SK-N-SH (cell line): ENCODE results near the gene FAM20A.

Experiments used
- CHD2 ChIP-seq: fragments of 150-350 bp; IDR thresholded peaks from 2 replicates; pipeline ENCODE4 v1.6.1; 2018; ENCODE audit warnings: low read length; ENCODE audit not compliant: partially characterized antibody
- EP300 ChIP-seq, 2 experiments: IDR thresholded peaks; 2 replicates each; pipeline versions ENCODE4 v1.4.0 to v1.6.1; 2012; ENCODE audit warnings: borderline replicate concordance in 1 of 2, low read depth in 1 of 2, low read length in 1 of 2
- EZH2phosphoT487 ChIP-seq: fragments of 200-600 bp; sonication (generic); IDR thresholded peaks from 2 replicates; pipeline ENCODE4 v1.6.1; 2017; ENCODE audit warnings: low read depth, mixed run types, mild to moderate bottlenecking, antibody characterized with exemption, moderate library complexity, borderline replicate concordance
- FOSL2 ChIP-seq: IDR thresholded peaks from 2 replicates; pipeline ENCODE4 v1.4.0; 2012; ENCODE audit warnings: low read depth, mild to moderate bottlenecking, moderate library complexity, borderline replicate concordance
- JUND ChIP-seq: IDR thresholded peaks from 2 replicates; pipeline ENCODE4 v1.4.0; 2012
- MXI1 ChIP-seq: IDR thresholded peaks from 2 replicates; pipeline ENCODE4 v1.6.1; 2012; ENCODE audit warnings: mild to moderate bottlenecking, low read depth, low read length, improper control_type of control experiment
- POLR2AphosphoS5 ChIP-seq: IDR thresholded peaks from 2 replicates; pipeline ENCODE4 v1.6.1; 2012; ENCODE audit warnings: low read depth, low read length
- RAD21 ChIP-seq: IDR thresholded peaks from 2 replicates; pipeline ENCODE4 v1.6.1; 2012; ENCODE audit warnings: mild to moderate bottlenecking, low read length
- RCOR1 ChIP-seq: fragments of 150-350 bp; IDR thresholded peaks from 2 replicates; pipeline ENCODE4 v1.6.1; 2017; ENCODE audit warnings: antibody characterized with exemption, low read length
- RXRA ChIP-seq: IDR thresholded peaks from 2 replicates; pipeline ENCODE4 v1.4.0; 2012; ENCODE audit warnings: low read depth, mild to moderate bottlenecking, borderline replicate concordance
- SIN3A ChIP-seq: IDR thresholded peaks from 2 replicates; pipeline ENCODE4 v1.6.1; 2012; ENCODE audit warnings: low read depth, mild to moderate bottlenecking, low read length, moderate library complexity, borderline replicate concordance
- TF ChIP-seq, protein P1 (sequence below): fragments of 200-600 bp; sonication (generic); IDR thresholded peaks from 2 replicates; pipeline ENCODE4 v1.6.1; 2017; ENCODE audit warnings: antibody characterized with exemption, mild to moderate bottlenecking, moderate library complexity
- TF ChIP-seq, protein P2 (sequence below): IDR thresholded peaks from 2 replicates; pipeline ENCODE4 v1.4.0; 2012; ENCODE audit warnings: low read depth, borderline replicate concordance
- TF ChIP-seq, protein P3 (sequence below): fragments of 150-350 bp; IDR thresholded peaks from 2 replicates; pipeline ENCODE4 v1.6.1; 2017; ENCODE audit warnings: antibody characterized with exemption, low read length, low read depth, borderline replicate concordance

DNA sequence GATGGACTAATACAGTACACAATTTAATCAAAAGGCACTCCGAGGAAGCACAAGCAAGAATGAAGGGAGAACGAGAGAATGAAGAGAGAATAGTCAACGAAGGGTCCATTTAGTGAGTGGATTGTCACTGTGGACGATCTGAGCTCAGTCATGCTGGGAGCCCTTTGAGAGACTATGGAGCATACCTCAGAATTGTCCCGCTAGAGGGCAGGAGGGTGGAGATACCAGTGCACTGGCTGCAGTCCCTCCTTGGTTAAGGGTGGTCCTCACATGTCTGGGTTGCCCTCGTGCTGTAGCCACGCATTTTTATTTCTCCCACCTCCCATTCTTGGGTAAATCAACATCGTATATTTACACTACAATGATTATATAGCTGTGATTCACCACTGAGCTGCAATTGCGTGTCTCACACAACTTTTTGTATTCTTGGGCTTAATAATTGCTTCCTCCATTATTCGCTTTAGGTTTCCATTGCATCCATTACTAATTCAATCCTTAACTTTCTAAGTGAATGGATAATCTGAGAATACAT lies 33.2 kb upstream of the FAM20A start:
- no peak for TF ChIP-seq POLR2AphosphoS5
- no peak for TF ChIP-seq CHD2
- TF ChIP-seq, protein P1, sequence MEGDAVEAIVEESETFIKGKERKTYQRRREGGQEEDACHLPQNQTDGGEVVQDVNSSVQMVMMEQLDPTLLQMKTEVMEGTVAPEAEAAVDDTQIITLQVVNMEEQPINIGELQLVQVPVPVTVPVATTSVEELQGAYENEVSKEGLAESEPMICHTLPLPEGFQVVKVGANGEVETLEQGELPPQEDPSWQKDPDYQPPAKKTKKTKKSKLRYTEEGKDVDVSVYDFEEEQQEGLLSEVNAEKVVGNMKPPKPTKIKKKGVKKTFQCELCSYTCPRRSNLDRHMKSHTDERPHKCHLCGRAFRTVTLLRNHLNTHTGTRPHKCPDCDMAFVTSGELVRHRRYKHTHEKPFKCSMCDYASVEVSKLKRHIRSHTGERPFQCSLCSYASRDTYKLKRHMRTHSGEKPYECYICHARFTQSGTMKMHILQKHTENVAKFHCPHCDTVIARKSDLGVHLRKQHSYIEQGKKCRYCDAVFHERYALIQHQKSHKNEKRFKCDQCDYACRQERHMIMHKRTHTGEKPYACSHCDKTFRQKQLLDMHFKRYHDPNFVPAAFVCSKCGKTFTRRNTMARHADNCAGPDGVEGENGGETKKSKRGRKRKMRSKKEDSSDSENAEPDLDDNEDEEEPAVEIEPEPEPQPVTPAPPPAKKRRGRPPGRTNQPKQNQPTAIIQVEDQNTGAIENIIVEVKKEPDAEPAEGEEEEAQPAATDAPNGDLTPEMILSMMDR, result no peak
- TF ChIP-seq JUND, result no peak
- no peak for TF ChIP-seq RAD21
- TF ChIP-seq, protein P2, sequence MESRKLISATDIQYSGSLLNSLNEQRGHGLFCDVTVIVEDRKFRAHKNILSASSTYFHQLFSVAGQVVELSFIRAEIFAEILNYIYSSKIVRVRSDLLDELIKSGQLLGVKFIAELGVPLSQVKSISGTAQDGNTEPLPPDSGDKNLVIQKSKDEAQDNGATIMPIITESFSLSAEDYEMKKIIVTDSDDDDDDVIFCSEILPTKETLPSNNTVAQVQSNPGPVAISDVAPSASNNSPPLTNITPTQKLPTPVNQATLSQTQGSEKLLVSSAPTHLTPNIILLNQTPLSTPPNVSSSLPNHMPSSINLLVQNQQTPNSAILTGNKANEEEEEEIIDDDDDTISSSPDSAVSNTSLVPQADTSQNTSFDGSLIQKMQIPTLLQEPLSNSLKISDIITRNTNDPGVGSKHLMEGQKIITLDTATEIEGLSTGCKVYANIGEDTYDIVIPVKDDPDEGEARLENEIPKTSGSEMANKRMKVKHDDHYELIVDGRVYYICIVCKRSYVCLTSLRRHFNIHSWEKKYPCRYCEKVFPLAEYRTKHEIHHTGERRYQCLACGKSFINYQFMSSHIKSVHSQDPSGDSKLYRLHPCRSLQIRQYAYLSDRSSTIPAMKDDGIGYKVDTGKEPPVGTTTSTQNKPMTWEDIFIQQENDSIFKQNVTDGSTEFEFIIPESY, result no peak
- no peak for TF ChIP-seq EP300 (IDR thresholded peaks at IDR 0.05; ENCODE audit: borderline replicate concordance in 1 of 2, low read depth in 1 of 2, low read length in 1 of 2)
- no peak for TF ChIP-seq RCOR1
- no peak for TF ChIP-seq RXRA
- no peak for TF ChIP-seq SIN3A
- no peak for TF ChIP-seq EZH2phosphoT487
- no peak for TF ChIP-seq MXI1
- TF ChIP-seq, protein P3, sequence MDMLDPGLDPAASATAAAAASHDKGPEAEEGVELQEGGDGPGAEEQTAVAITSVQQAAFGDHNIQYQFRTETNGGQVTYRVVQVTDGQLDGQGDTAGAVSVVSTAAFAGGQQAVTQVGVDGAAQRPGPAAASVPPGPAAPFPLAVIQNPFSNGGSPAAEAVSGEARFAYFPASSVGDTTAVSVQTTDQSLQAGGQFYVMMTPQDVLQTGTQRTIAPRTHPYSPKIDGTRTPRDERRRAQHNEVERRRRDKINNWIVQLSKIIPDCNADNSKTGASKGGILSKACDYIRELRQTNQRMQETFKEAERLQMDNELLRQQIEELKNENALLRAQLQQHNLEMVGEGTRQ, result no peak
- TF ChIP-seq FOSL2, result no peak
